WTC11 (cell line): ENCODE measurements around the gene FFAR1. TPM values are rescaled to one million over a fixed set of nuclear protein-coding genes. Genes with fewer than 3 reads are reported as not detected.

Experiments
- ATAC-seq: fragments of 200-7000 bp; cut with Tn5 transposase; 2 replicates; pipeline ENCODE4 v1.10.0; 2021; ENCODE audit warnings: mild to moderate bottlenecking, moderate library complexity
- Bru-seq: library from RNA; stranded (reverse); fragments of 400-500 nt; gene quantifications from one replicate; lab custom pipeline; 2021; lab: Mats Ljungman, UMichigan
- CTCF ChIA-PET: fragments of 300-600 bp; sonication (Branson Sonifier 250); formaldehyde crosslinking; loops from one replicate; lab custom pipeline; 2021; ENCODE audit warnings: antibody characterized with exemption; lab: Charles Lee
- POLR2A ChIA-PET: fragments of 350-600 bp; sonication (Branson Sonifier 250); formaldehyde crosslinking; loops from one replicate; lab custom pipeline; 2021; ENCODE audit warnings: antibody characterized with exemption; lab: Charles Lee
- DNase-seq: peaks from one replicate; pipeline ENCODE4 v3.0.0; 2021; ENCODE audit warnings: low spot score
- H3K27ac Mint-ChIP-seq: 2 replicates; pipeline ENCODE4 v1.8.0; 2021; ENCODE audit warnings: mixed read lengths
- H3K27me3 Mint-ChIP-seq: 2 replicates; pipeline ENCODE4 v1.8.0; 2021; ENCODE audit warnings: low read depth, mild to moderate bottlenecking, moderate library complexity, mixed read lengths
- H3K36me3 Mint-ChIP-seq: 2 replicates; pipeline ENCODE4 v1.8.0; 2021; ENCODE audit warnings: mixed read lengths
- H3K4me1 Mint-ChIP-seq: 2 replicates; pipeline ENCODE4 v1.8.0; 2022; ENCODE audit warnings: mixed read lengths
- H3K4me3 Mint-ChIP-seq: 2 replicates; pipeline ENCODE4 v1.8.0; 2021; ENCODE audit warnings: mild to moderate bottlenecking, moderate library complexity, mixed read lengths
- H3K9me3 Mint-ChIP-seq: 2 replicates; pipeline ENCODE4 v1.8.0; 2021; ENCODE audit warnings: mixed read lengths
- CBFB ChIP-seq: sonication (generic); formaldehyde crosslinking; IDR thresholded peaks from 2 replicates; pipeline ENCODE4 v1.8.1; 2022; ENCODE audit warnings: mild to moderate bottlenecking, low read depth, missing genetic modification reagents
- CREB1 ChIP-seq: sonication (generic); formaldehyde crosslinking; IDR thresholded peaks from 2 replicates; pipeline ENCODE4 v1.8.0; 2023; ENCODE audit warnings: mild to moderate bottlenecking, missing genetic modification reagents
- FOXK1 ChIP-seq: sonication (generic); formaldehyde crosslinking; IDR thresholded peaks from 2 replicates; pipeline ENCODE4 v1.8.0; 2022; ENCODE audit warnings: mild to moderate bottlenecking, moderate library complexity, missing genetic modification reagents
- FOXP1 ChIP-seq: sonication (generic); formaldehyde crosslinking; IDR thresholded peaks from 2 replicates; pipeline ENCODE4 v1.8.0; 2022; ENCODE audit warnings: missing genetic modification reagents, mild to moderate bottlenecking, moderate library complexity, borderline replicate concordance
- NFATC4 ChIP-seq: fragments of 250-450 bp; sonication (Bioruptor Pico); IDR thresholded peaks from 2 replicates; pipeline ENCODE4 v1.9.0; 2021; ENCODE audit warnings: mild to moderate bottlenecking
- NFYB ChIP-seq: sonication (generic); formaldehyde crosslinking; conservative IDR thresholded peaks from 2 replicates; pipeline ENCODE4 v1.8.0; 2022; ENCODE audit warnings: low read depth, missing genetic modification reagents
- NR1H2 ChIP-seq: sonication (generic); formaldehyde crosslinking; IDR thresholded peaks from 2 replicates; pipeline ENCODE4 v1.9.0; 2021; ENCODE audit warnings: mild to moderate bottlenecking, moderate library complexity, missing genetic modification reagents
- NR3C1 ChIP-seq: sonication (generic); formaldehyde crosslinking; conservative IDR thresholded peaks from 2 replicates; pipeline ENCODE4 v1.8.1; 2023; ENCODE audit warnings: low read depth, mild to moderate bottlenecking, missing genetic modification reagents
- RORB ChIP-seq: fragments of 250-450 bp; sonication (Bioruptor Pico); IDR thresholded peaks from 2 replicates; pipeline ENCODE4 v1.9.0; 2021; ENCODE audit warnings: mild to moderate bottlenecking
- SMAD3 ChIP-seq: sonication (generic); formaldehyde crosslinking; IDR thresholded peaks from 2 replicates; pipeline ENCODE4 v1.8.0; 2022; ENCODE audit warnings: missing genetic modification reagents, mild to moderate bottlenecking, borderline replicate concordance
- TCF7 ChIP-seq: sonication (generic); formaldehyde crosslinking; IDR thresholded peaks from 2 replicates; pipeline ENCODE4 v1.8.0; 2022; ENCODE audit warnings: mild to moderate bottlenecking, low read depth, missing genetic modification reagents, moderate library complexity
- TEAD1 ChIP-seq: sonication (generic); formaldehyde crosslinking; IDR thresholded peaks from 2 replicates; pipeline ENCODE4 v1.8.0; 2022; ENCODE audit warnings: mild to moderate bottlenecking, missing genetic modification reagents
- ZBTB21 ChIP-seq: sonication (generic); formaldehyde crosslinking; IDR thresholded peaks from 2 replicates; pipeline ENCODE4 v1.8.1; 2023; ENCODE audit warnings: mild to moderate bottlenecking, missing genetic modification reagents, borderline replicate concordance
- ZNF423 ChIP-seq: fragments of 250-450 bp; sonication (Bioruptor Pico); IDR thresholded peaks from 2 replicates; pipeline ENCODE4 v2.1.2; 2022; ENCODE audit warnings: mild to moderate bottlenecking, moderate library complexity
- long read RNA-seq, 3 experiments: library from RNA in 1 of 3; library from capped mRNA in 1 of 3; library from polyadenylated mRNA in 1 of 3; unstranded in 2 of 3; stranded (forward) in 1 of 3; transcript quantifications; one replicate each; pipeline ENCODE4 v2.0.0, GENCODE V29; 2021
- total RNA-seq: library from RNA; stranded (reverse); gene quantifications from 3 replicates; pipeline ENCODE4 v1.2.3, GENCODE V29; 2021
- TF ChIP-seq, protein P1 (sequence below): sonication (generic); formaldehyde crosslinking; IDR thresholded peaks from 2 replicates; pipeline ENCODE4 v1.8.1; 2023; ENCODE audit warnings: mild to moderate bottlenecking, missing genetic modification reagents
- TF ChIP-seq, protein P2 (sequence below): sonication (generic); formaldehyde crosslinking; IDR thresholded peaks from 2 replicates; pipeline ENCODE4 v1.8.1; 2022; ENCODE audit warnings: low read depth, missing genetic modification reagents, borderline replicate concordance
- TF ChIP-seq, protein P3 (sequence below): sonication (generic); formaldehyde crosslinking; IDR thresholded peaks from 2 replicates; pipeline ENCODE4 v1.8.0; 2023; ENCODE audit warnings: missing genetic modification reagents
- TF ChIP-seq, protein P4 (sequence below): sonication (generic); formaldehyde crosslinking; IDR thresholded peaks from 2 replicates; pipeline ENCODE4 v1.8.1; 2022; ENCODE audit warnings: mild to moderate bottlenecking, missing genetic modification reagents, moderate library complexity, borderline replicate concordance
- TF ChIP-seq, protein P5 (sequence below): sonication (generic); formaldehyde crosslinking; IDR thresholded peaks from 2 replicates; pipeline ENCODE4 v1.8.0; 2022; ENCODE audit warnings: mild to moderate bottlenecking, missing genetic modification reagents
- TF ChIP-seq, protein P6 (sequence below): sonication (generic); formaldehyde crosslinking; IDR thresholded peaks from 2 replicates; pipeline ENCODE4 v1.8.0; 2023; ENCODE audit warnings: missing genetic modification reagents, mild to moderate bottlenecking, borderline replicate concordance

Gene FFAR1, protein sequence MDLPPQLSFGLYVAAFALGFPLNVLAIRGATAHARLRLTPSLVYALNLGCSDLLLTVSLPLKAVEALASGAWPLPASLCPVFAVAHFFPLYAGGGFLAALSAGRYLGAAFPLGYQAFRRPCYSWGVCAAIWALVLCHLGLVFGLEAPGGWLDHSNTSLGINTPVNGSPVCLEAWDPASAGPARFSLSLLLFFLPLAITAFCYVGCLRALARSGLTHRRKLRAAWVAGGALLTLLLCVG (N-terminal part only)
- total RNA-seq (0.07 TPM in 1 of 3 replicates, not detected in the others), Bru-seq, nascent RNA (not detected)
- long read RNA-seq, experiment 1 = 0 reads
- long read RNA-seq, experiment 2 = 0 reads
- long read RNA-seq, experiment 3 = 0 reads

DNA sequence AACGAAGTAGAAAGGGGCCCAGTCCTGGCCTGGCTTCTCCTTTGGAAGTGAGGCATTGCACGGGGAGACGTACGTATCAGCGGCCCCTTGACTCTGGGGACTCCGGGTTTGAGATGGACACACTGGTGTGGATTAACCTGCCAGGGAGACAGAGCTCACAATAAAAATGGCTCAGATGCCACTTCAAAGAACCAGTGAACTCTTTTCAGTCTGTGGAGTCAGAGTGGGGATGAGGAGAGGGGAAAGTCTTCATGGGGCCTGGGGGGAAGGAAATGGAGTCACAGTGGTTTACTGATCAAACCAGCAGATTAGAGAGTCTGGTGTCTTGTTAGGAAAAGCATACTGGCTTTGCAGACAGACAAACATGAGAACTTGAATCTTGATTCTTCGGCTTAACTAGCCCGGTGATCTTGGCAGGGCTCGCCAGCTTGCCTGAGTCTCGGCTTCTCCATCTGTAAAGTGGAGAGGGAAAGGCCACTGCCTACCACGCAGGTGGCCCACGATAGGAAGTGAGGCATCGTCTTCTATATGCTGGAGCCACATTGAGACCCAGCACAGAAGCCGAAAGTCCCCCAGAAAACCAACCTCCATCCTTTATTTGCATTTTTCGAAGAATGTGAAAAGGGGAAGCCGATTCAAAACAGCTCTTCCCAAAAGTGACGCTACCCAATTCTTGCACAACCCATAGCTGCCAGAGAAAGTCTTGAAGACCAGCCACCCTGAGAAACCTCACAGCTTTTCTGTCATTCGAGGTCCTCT lies at the start of gene FFAR1:
TSS of gene FFAR1 (plus strand) at position 732 of the 759 bp plus-strand sequence. CDS start 3,650 bp downstream, outside the sequence.
- no peak within 1 kb of the TSS for H3K27ac Mint-ChIP-seq
- H3K36me3 Mint-ChIP-seq = no peaks in the 10 kb centered on the region
- no peak within 1 kb of the TSS for H3K4me3 Mint-ChIP-seq
- TF ChIP-seq ZBTB21 (no peak), TEAD1 (CRISPR knock-in tag) (no peak), NR1H2 (CRISPR knock-in tag) (no peak), TCF7 (CRISPR knock-in tag) (no peak), NR3C1 (CRISPR knock-in tag) (no peak), RORB (CRISPR knock-in tag) (no peak), FOXK1 (no peak)
- TF ChIP-seq, protein P1, sequence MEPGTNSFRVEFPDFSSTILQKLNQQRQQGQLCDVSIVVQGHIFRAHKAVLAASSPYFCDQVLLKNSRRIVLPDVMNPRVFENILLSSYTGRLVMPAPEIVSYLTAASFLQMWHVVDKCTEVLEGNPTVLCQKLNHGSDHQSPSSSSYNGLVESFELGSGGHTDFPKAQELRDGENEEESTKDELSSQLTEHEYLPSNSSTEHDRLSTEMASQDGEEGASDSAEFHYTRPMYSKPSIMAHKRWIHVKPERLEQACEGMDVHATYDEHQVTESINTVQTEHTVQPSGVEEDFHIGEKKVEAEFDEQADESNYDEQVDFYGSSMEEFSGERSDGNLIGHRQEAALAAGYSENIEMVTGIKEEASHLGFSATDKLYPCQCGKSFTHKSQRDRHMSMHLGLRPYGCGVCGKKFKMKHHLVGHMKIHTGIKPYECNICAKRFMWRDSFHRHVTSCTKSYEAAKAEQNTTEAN (CRISPR knock-in tag) = no peak
- TF ChIP-seq, protein P2, sequence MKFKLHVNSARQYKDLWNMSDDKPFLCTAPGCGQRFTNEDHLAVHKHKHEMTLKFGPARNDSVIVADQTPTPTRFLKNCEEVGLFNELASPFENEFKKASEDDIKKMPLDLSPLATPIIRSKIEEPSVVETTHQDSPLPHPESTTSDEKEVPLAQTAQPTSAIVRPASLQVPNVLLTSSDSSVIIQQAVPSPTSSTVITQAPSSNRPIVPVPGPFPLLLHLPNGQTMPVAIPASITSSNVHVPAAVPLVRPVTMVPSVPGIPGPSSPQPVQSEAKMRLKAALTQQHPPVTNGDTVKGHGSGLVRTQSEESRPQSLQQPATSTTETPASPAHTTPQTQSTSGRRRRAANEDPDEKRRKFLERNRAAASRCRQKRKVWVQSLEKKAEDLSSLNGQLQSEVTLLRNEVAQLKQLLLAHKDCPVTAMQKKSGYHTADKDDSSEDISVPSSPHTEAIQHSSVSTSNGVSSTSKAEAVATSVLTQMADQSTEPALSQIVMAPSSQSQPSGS (CRISPR knock-in tag) = no peak
- TF ChIP-seq, protein P3, sequence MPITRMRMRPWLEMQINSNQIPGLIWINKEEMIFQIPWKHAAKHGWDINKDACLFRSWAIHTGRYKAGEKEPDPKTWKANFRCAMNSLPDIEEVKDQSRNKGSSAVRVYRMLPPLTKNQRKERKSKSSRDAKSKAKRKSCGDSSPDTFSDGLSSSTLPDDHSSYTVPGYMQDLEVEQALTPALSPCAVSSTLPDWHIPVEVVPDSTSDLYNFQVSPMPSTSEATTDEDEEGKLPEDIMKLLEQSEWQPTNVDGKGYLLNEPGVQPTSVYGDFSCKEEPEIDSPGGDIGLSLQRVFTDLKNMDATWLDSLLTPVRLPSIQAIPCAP = no peak
- H3K9me3 Mint-ChIP-seq = no peaks in the 10 kb centered on the region
- no peak for DNase-seq
- ATAC-seq = no peak
- CTCF ChIA-PET = interaction anchor here (0.9 to 2.2 kb wide), 2 partner anchors 148 to 163 kb away, joined by 3 to 6 read pairs; no protein-coding TSS in a partner anchor
- no peaks in the 10 kb centered on the region for H3K27me3 Mint-ChIP-seq
- H3K4me1 Mint-ChIP-seq = 0 out of 2 replicates have a peak, but pooled peaks cover 5% of the 10 kb centered on the region
- POLR2A ChIA-PET = no interaction called here

DNA sequence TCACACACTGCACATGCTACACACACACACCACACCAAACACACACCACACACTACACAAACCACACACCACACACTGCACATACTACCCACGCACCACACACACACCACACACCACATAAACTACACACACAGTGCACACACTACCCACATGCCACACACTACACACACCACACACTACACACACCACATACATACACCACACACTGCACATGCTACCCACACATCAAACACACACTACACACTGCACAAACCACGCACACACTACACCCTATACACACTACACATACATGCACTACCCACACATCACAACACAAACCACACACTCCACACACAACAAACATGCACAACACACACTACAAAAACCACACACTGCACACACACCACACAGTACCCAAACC lies 49.8 kb upstream of the FFAR1 start:
- POLR2A ChIA-PET = no interaction called here
- no peak overlapping the region for H3K4me3 Mint-ChIP-seq
- ATAC-seq (no peak), DNase-seq (no peak)
- H3K4me1 Mint-ChIP-seq = peaks cover 11% of the 10 kb centered on the region
- H3K27ac Mint-ChIP-seq = no peak overlapping the region
- H3K27me3 Mint-ChIP-seq = no peaks in the 10 kb centered on the region; the same call in 1 of the 2 replicates
- H3K9me3 Mint-ChIP-seq = no peaks in the 10 kb centered on the region; the same call in 1 of the 2 replicates
- no peaks in the 10 kb centered on the region for H3K36me3 Mint-ChIP-seq
- CTCF ChIA-PET = no interaction called here
- TF ChIP-seq NFATC4 (CRISPR knock-in tag) (no peak), CREB1 (CRISPR knock-in tag) (no peak), ZBTB21 (no peak), FOXK1 (no peak), FOXP1 (CRISPR knock-in tag) (no peak), CBFB (CRISPR knock-in tag) (no peak), ZNF423 (no peak), TEAD1 (CRISPR knock-in tag) (no peak), NFYB (CRISPR knock-in tag) (no peak), SMAD3 (CRISPR knock-in tag) (no peak)
- TF ChIP-seq, protein P4, sequence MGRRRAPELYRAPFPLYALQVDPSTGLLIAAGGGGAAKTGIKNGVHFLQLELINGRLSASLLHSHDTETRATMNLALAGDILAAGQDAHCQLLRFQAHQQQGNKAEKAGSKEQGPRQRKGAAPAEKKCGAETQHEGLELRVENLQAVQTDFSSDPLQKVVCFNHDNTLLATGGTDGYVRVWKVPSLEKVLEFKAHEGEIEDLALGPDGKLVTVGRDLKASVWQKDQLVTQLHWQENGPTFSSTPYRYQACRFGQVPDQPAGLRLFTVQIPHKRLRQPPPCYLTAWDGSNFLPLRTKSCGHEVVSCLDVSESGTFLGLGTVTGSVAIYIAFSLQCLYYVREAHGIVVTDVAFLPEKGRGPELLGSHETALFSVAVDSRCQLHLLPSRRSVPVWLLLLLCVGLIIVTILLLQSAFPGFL = no peak
- TF ChIP-seq, protein P5, sequence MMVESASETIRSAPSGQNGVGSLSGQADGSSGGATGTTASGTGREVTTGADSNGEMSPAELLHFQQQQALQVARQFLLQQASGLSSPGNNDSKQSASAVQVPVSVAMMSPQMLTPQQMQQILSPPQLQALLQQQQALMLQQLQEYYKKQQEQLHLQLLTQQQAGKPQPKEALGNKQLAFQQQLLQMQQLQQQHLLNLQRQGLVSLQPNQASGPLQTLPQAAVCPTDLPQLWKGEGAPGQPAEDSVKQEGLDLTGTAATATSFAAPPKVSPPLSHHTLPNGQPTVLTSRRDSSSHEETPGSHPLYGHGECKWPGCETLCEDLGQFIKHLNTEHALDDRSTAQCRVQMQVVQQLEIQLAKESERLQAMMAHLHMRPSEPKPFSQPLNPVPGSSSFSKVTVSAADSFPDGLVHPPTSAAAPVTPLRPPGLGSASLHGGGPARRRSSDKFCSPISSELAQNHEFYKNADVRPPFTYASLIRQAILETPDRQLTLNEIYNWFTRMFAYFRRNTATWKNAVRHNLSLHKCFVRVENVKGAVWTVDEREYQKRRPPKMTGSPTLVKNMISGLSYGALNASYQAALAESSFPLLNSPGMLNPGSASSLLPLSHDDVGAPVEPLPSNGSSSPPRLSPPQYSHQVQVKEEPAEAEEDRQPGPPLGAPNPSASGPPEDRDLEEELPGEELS (CRISPR knock-in tag) = no peak
- TF ChIP-seq, protein P6, sequence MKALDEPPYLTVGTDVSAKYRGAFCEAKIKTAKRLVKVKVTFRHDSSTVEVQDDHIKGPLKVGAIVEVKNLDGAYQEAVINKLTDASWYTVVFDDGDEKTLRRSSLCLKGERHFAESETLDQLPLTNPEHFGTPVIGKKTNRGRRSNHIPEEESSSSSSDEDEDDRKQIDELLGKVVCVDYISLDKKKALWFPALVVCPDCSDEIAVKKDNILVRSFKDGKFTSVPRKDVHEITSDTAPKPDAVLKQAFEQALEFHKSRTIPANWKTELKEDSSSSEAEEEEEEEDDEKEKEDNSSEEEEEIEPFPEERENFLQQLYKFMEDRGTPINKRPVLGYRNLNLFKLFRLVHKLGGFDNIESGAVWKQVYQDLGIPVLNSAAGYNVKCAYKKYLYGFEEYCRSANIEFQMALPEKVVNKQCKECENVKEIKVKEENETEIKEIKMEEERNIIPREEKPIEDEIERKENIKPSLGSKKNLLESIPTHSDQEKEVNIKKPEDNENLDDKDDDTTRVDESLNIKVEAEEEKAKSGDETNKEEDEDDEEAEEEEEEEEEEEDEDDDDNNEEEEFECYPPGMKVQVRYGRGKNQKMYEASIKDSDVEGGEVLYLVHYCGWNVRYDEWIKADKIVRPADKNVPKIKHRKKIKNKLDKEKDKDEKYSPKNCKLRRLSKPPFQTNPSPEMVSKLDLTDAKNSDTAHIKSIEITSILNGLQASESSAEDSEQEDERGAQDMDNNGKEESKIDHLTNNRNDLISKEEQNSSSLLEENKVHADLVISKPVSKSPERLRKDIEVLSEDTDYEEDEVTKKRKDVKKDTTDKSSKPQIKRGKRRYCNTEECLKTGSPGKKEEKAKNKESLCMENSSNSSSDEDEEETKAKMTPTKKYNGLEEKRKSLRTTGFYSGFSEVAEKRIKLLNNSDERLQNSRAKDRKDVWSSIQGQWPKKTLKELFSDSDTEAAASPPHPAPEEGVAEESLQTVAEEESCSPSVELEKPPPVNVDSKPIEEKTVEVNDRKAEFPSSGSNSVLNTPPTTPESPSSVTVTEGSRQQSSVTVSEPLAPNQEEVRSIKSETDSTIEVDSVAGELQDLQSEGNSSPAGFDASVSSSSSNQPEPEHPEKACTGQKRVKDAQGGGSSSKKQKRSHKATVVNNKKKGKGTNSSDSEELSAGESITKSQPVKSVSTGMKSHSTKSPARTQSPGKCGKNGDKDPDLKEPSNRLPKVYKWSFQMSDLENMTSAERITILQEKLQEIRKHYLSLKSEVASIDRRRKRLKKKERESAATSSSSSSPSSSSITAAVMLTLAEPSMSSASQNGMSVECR (CRISPR knock-in tag) = no peak
- TF ChIP-seq, protein P1 (CRISPR knock-in tag) = no peak
